HG03432 (cell line): ENCODE results near the gene CERK.

Experiments
- ATAC-seq: cut with Tn5 transposase; IDR thresholded peaks from one replicate; pipeline ENCODE4 v1.9.1; 2021; ENCODE audit warnings: mild to moderate bottlenecking, moderate library complexity; ENCODE audit not compliant: unreplicated experiment

The CERK gene

DNA sequence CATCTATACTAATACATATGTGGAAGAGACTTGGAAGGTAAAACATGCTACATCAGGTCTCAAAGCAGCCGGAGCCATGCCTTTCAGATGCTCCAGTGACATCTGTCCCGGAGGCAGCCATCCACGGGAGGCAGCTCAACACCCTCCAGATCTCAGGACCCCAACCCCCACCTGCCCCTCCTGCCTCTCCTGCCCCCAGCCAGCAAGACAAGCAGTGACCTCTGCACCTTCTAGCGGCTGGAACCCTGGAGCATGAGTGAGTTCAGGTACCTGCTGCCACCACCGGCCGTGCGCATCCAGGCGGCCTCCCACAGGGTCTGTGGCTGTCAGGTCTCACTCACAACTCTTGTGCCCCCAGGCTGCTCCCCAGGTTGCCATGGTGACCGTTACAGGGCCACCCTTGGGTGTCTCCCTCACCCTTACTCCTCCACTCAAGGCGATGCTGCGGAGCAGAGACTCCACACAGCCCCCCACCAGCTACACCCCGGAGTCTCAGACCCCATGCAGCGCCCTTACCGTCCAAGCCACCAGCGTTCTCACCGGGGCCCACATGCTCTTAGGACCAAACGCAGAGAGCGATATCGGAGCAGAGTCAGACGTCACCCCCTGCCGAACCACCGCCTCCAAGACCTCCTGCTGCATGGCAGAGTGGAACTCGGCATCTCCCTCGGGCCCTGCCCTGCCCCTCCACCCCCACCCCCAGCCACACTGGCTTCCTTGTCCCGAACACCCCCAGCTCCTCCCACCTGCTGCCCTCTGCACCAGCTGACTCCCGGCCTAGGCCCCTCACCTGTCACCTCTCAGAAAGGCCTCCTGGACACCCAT lies 34.7 kb downstream of the CERK start:
- ATAC-seq = no peak

DNA sequence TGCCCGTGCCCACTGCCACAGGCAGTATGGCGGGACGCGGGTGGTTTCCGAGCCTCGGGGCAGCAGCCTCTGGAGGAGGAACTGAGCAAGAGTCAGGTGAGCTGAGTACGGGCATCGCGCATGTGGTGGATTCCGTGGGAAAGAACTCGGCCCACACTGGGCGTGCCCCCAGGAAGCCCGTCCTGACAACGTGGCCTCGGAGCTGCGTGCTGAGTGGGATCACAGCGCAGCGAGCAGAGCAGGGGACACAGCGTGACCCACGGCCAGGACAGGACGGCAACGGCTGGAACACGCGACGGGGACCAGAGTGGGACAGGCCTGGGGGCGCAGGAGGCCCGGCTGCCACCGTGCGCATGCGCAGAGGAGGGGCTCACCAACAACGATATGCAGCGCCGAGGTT lies 36.8 kb downstream of the CERK start:
- no peak for ATAC-seq

DNA sequence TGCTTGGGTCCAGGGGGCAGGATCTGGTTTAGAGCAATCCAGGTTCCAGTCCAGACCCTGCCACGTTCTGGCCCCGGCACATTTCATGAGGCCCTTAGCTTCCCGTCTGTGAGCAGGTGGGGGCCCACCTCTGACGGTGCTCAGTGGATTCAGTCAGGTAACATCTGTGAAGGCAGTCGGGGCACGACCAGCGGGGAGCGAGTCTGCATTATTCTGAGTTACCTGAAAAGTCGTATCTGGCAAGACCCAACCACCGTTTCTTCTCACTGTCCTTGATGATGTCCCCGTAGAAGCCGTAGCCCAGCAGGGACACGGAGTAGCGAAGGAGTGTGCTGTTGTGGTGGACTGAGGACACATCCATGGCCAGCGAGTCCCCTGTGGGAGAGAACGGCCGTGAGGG lies 39.0 kb downstream of the CERK start:
- no peak for ATAC-seq

DNA sequence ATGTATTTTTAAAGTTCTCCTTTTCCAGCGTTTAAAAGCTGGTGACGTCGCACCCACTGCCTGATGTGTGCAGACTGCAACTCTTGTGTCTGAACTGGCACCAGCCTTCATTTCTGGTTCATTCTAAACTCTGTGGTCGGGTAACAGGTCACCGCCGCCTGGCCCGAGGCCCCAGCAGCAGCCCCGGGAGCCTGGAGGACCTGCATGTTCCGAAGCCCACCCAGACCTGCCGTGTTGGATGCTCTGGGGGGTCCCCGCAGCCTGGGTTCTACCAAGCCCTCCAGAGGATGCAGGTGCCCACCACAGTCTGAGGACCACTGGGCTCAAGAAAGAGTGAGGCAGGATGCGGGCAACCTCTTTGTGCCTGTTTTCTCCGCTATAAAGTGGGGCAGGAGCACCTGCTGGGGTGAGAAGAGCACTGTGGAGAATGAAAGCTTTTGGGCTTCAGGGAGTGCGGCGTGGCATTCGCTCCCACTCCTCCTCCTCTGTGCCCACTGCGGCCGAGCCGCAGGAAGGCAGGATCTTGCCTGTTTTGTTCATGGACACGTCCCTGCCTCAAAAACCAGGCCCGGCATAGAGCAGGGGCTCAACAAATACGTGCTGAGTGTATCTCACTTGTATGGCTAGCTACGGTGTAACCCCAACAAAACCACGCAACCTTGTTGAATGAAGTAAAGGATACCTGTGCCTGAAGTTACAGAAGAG lies 40.1 kb downstream of the CERK start:
- no peak for ATAC-seq

DNA sequence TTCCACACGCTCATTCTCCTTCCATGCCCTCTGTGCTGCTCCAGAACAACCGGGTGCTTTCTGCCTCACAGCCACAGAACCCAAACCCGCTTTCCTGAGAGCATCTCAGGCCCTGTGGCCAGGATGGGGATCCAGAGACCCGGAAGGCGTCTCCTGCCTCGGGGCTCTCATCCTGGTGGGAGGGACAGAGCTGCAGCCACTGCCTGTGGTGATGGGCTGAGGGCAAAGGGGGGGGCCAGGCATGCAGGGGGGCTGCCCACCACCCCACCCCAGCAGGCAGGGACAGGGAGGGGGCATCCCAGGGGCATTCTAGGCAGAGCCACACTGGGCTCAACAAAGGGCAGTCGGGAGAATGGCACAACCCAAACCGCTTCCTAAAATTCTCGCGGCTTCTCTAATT lies 41.4 kb downstream of the CERK start:
- ATAC-seq = no peak

DNA sequence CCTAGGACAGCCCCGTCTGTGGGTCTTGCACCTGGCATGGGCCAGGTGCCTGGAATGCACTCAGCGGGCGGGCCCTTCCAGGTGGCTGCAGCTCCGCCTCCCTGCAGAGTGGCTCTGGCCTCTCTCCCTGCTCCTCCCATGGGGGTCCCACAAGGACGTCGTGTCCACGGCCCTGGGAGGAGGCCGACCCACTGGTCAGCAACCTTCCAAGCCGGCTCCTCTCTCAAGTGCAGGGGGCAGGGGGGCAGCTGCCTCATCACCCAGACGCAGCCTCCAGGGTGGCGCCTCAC lies 41.9 kb downstream of the CERK start:
- ATAC-seq = no peak

DNA sequence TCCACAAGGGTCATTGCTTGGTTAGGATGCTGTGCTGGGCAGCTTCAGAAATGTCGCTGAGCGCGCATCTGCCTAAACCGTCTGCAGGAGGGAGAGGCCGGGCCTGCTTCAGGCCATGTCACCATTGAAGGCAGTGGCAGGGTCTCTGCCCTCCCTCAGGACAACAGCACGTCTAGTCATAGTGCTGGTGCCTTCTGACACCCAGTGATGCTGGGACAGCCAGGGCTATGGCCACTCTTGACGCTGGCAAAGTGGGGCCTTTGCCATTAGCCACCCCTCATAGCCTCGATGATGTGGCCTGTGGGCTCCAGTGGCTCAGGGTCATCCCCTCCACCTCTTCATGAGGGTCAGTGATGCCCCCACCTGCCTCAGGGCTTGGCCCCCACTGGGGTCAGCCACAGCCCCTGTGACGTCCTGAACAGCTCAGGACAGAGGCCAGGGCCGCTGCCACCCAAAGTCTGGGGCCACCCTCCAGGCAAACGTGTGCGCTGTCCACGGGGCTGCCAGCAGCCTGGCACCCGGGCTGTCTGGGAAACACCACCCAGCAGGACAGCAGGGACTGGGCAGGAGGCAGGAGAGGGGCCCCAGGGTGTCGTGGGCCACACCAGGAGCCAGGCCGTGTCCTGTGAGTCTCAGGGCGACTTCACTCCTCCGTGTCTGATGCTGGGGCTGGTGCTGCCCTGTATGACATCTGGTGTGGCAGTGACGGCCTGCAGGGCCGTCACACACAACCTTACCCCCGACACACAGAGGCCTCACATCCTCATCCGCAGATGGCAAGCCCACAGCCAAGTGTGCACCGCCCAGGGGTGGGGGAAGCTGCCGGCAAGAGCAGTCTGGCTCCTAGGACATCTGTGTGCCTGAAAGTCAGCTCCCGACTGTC lies 42.5 kb downstream of the CERK start:
- no peak for ATAC-seq

DNA sequence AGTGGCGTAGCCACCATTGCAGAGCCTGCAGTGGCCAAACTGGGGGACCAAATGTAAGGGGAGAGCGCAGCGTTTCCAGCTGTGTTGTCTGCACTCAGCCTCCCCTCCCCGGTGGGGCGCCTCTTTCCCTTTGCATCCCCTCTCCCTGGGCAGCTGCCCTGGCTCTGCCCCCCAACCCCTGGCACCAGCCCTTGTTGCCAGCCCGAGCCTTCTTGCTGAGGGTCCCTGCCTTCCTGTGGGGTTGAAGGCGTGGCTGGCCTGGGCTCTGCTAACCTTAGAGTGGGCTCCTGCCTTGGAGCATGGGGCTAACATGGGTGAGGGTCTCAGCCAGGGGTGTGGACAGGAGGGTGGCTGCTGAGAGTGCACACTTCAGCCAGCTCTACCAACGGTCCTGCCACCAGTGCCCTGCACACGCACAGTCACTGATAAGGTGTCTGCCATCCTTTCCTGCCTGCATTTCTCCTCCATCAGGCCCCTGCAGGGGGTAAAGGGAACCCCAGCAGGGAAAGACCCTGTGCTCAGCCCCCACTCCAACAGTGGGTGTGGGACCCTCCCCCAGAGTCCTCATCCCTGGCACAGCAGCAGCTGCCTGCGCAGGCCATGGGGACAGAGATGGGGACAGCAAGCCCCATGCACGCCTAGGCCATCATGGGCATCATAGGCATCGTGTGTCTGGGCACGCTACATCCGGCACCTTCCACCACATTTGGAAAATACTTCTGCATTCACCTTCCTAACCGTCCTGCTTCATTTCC lies 43.5 kb downstream of the CERK start:
- ATAC-seq = no peak

DNA sequence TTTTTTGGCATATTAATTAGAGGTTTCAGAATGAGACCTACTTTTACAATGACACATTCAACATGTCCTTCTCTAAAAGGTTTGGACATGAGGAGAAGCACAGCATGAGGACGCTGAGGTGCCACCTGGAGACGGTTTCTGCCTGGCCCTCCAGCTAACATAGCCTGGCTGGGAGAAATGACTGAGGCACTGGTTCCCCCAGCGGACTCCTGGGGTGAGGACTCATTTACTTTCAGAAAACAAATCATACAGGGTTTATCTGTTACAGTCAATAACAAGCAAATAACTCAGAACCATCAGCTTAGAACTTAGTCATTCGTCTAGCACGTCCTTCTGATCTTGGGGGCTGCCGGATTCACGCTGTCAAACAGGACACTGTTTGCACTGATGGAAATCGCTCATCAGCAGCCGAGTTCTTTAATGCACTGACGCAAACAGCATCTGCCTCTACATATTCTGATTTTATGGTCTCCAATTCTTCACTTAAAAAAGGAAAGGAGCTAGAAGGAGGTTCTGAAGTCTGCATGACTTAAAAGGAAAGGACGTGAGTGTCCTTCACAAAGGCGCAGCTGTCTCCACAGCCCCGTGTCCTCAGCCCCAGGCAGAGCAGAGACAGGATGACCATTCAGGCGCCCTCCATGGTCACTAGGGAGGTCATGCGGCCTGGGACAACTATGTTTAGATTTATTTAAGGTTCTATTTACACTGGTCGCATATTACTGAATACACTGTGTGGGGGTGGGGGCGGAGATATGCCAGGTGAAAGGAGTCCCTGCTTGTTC lies 44.2 kb downstream of the CERK start:
- no peak for ATAC-seq

DNA sequence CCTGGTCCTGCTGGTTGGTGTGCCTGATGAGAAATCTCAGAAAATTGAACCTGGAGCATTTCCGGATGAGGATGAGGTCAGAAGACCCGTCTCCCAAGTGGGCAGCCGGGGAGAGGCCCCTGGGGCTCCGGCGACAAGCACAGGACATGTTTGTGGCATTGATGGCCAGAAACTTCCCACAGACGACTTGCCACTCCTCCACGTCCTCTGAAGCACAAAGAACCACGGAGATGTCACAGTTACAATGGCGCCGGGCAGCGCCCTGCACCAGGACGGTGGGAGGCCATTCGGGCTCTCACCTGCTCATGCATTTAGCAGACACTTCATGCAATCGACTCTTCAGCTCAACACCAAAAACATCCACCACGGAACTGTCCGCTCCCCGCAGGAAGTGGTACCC lies 46.5 kb downstream of the CERK start:
- ATAC-seq = no peak

DNA sequence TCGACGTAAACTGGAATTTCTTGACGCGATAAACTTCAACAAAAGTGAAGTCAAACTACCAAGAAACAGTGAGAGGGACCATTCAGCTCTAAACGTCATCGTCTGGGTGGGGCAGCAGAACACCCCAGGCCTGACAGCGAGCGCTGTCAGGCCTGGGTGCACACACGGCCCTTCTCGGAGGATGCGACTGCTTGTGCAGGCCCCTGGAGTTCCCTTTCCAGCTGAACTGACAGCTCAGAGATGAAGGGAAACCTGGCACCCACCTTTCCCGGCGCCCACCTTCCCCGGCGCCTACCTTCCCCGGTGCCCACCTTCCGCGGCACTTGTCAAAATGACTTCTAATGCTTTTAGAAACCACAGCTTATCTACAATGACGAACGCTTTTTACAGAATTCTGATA lies 47.9 kb downstream of the CERK start:
- no peak for ATAC-seq

DNA sequence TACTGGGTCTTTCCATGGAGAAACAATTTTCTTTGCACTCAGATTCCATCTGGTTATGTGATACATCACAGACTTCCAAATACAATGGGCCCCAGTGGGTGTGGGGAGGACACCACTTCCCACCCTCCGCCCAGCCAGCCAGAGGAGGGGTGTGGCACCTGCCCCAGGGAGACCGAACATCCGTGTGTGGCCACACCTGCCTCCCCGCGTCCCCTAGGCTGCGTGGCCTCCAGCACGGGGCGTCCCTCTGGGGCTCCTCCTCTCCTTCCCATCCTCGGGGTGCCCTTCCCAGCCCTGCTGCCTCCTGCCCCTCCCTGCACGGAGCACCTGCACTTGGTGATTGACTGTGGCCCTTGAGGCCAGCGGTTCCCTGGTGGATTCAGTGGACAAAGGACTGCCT lies 49.1 kb downstream of the CERK start:
- ATAC-seq = no peak

DNA sequence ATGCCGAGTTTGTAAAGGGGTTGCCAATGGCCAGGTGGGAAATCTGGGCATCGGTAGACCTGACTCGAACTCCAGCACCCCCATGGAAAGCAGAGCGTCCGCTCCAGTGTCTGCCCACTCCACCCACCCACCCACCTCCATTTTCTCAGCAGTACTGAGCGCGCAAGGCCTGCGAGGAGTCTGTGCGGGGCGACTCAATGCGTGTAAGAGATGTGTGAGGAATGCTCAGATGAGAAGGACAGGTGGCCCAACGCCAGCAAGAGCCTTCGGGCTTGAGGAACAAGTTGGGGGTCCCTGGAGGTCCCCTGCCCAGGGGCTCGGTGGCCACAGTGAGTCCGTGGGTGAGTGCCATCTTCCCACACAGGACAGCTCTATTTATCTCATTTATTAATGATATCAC lies 50.6 kb downstream of the CERK start:
- ATAC-seq = no peak

DNA sequence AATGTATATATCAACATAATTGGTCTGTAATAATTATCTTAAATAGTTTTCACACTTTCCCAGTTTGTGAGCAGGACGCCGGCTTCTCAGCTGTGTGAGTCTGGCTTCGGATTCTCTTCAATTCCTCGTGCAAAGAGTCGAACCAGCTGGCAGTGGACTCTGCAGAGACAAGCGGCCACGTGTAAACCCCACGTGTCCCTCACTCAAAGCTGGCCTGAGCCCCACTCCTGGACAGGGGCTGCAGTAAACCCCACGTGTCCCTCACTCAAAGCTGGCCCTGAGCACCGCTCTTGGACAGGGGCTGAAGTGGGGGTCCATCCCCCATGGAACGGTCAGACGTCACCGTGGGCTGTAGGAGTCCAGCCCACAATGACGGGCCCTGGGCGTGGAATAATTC lies 51.0 kb downstream of the CERK start:
- no peak for ATAC-seq

DNA sequence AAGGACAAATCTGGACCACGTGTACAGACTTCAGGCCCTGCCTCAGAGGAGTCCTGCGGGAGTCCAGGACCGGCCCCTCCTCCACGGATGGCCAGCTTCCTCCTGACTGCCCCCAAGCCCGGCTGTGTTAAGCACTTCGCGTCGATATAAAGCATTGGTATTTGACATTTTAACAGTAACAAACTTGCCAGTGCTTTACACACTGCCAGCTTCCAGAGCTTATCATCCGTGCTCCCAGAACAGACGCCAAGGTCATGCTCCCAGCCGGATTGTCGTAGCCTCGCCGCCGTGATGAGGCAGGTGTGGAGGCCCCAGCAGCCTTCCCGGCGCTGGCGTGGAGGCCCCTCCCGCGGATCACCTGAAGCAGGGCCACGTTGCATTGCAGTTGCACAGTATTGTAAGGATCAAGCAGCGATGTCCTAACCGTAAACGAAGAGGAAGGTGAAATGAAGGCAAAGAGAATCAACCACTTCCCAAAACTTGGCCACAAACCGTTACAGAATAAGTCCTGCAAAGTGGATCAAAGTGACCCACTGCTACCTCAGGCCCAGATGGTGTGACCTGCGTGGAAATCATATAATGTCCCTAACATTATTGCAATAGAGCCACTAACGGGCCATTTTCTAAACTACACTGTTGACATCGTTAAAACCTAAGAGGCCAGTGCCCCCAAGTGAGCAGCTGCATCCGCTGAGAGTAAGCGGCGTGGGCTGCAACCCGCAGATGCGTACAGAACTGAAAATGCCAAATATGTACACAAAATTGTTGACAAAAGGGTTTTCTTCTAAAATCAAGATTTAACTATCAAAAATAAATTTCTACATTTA lies 51.6 kb downstream of the CERK start:
- no peak for ATAC-seq

DNA sequence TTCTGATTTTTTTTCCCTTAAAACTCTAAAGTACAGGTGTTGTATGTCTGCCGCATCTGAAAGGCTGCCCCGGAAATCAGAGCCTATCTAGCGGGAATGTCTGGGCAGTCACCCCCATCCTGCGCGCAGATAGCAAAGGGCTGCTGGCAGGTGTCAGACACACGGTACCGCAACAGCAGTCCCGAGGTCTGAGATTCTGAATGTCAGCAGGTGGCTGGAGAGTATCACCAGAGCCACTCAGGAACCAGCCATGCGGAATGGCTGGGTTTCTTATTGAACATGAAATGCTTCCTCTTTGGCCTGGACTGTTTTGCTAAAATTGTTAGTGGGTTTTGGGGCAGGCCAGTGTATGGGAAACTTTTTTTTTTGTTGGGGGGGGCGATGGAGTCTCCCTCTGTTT lies 53.3 kb downstream of the CERK start:
- ATAC-seq = no peak

DNA sequence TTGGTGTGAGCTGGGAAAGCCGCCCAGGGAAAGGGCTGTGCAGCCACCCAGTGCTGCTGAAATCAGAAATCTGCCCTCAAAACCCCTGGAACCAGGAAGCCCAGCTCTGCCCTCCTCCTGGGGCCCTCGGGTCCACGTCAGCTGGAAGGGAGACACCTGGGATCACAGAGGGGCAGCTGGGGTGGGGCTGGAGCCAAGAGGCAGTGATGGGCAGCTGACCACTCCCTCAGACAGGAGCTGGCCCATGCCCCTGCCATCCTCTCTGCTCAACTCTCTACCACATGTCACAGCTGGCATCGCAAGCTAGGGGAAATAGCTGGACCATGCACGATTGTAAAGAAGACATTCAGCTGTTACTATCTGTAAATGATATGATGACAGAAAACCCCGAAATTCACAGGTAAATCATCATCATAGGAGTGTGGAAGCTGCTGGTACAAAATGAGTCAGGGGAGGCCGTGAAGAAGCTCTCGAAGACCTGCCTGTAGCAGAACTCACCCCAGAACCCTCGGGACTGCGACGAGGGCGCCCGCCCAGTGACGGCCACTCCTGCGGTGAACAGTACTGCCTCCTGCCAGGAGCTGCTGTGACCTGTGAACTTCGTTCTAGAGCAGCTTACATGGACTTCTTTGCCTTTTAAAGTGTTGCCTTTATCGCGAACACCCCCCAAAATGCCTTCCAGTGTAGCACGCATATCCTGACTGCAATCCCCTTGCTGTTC lies 55.9 kb downstream of the CERK start:
- no peak for ATAC-seq

DNA sequence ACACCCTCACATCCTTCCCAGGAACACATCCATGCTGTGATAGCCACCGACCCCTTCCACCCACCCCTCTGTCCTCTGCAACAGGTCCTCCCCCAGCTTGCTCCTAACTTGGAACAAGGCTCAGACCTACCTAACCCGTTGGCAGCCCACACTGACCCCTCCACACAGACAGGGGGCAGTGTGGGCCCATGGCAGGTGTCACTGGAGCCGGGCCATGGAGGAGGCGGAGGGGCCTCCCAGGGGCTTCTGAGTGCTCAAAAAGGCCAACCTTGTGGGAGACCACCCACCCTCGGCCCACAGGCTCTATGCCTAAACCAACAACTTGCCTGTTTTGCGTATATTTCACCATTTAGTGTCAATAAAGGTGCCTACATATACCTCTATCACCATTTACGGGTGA lies 57.0 kb downstream of the CERK start:
- no peak for ATAC-seq
